Suprapubic skin (tissue), 4 donors: ENCODE results near the gene DROSHA.

Source experiments
- CTCF ChIP-seq, 2 donors: fragments of 200-600 bp in 1 of 2; fragments of 450-650 bp in 1 of 2; sonication (generic) in 1 of 2; IDR thresholded peaks; one replicate each; pipeline ENCODE4 v1.5.1; 2016 to 2019; ENCODE audit warnings: antibody characterized with exemption in 2 of 2, mild to moderate bottlenecking in 1 of 2, moderate library complexity in 1 of 2
- EP300 ChIP-seq: sonication (generic); formaldehyde crosslinking; IDR thresholded peaks from one replicate; pipeline ENCODE4 v1.6.1; 2017; ENCODE audit warnings: antibody characterized with exemption
- POLR2A ChIP-seq, 2 donors: fragments of 450-650 bp; IDR thresholded peaks; one replicate each; pipeline ENCODE4 v1.6.1; 2017; ENCODE audit warnings: antibody characterized with exemption in 2 of 2, mild to moderate bottlenecking in 2 of 2, moderate library complexity in 2 of 2
- POLR2AphosphoS5 ChIP-seq, 3 donors: sonication (generic); formaldehyde crosslinking; IDR thresholded peaks; one replicate each; pipeline ENCODE4 v1.6.1; 2017; ENCODE audit warnings: antibody characterized with exemption in 3 of 3

- no peak for TF ChIP-seq CTCF (IDR thresholded peaks at IDR 0.05)
- no peak for TF ChIP-seq POLR2AphosphoS5 (IDR thresholded peaks at IDR 0.05)
- TF ChIP-seq POLR2A (IDR thresholded peaks at IDR 0.05), result no peak
- no peak for TF ChIP-seq EP300
Measured at GRCh38 chr5:31381299-31381698, 150.6 kb downstream of the DROSHA start.
